Panc1 (cell line): ENCODE measurements around the gene AOC2. TPM values are rescaled to one million over a fixed set of nuclear protein-coding genes. Genes with fewer than 3 reads are reported as not detected.

Source experiments
- ATAC-seq: fragments of 200-7000 bp; cut with Tn5 transposase; 2 replicates; pipeline ENCODE4 v1.9.1; 2020; ENCODE audit warnings: mild to moderate bottlenecking, moderate library complexity
- BruUV-seq: library from RNA; stranded (reverse); fragments of 400-500 nt; replicated peaks from 2 replicates; lab custom pipeline; 2021; lab: Mats Ljungman, UMichigan
- CTCF ChIA-PET: fragments of 300-600 bp; sonication (Branson Sonifier 250); formaldehyde crosslinking; loops from one replicate; lab custom pipeline; 2022; ENCODE audit warnings: antibody characterized with exemption; lab: Charles Lee
- POLR2A ChIA-PET: fragments of 300-600 bp; sonication (Branson Sonifier 250); formaldehyde crosslinking; loops from one replicate; lab custom pipeline; 2022; ENCODE audit warnings: antibody characterized with exemption; lab: Charles Lee
- DNase-seq: peaks from one replicate; pipeline ENCODE4 v3.0.0-alpha.2; 2010; ENCODE audit warnings: low read depth, low spot score
- H3K27ac ChIP-seq: 2 replicates; pipeline ENCODE4 v1.5.1; 2011; ENCODE audit warnings: mild to moderate bottlenecking, low read length, inconsistent platforms
- H3K27me3 ChIP-seq: fragments of 200-500 bp; sonication (Bioruptor generic); 2 replicates; pipeline ENCODE4 v1.6.0; 2014; ENCODE audit warnings: low read length, inconsistent platforms; ENCODE audit not compliant: control insufficient read depth, insufficient read depth
- H3K36me3 ChIP-seq: fragments of 200-500 bp; sonication (Bioruptor generic); 2 replicates; pipeline ENCODE4 v1.5.1; 2014; ENCODE audit warnings: inconsistent platforms, mild to moderate bottlenecking, low read length, moderate library complexity; ENCODE audit not compliant: control insufficient read depth, insufficient read depth
- H3K4me1 ChIP-seq: 2 replicates; pipeline ENCODE4 v1.5.1; 2011; ENCODE audit warnings: inconsistent platforms, mild to moderate bottlenecking, low read length, moderate library complexity; ENCODE audit not compliant: control insufficient read depth, insufficient read depth
- H3K4me3 ChIP-seq, 2 experiments: 2 replicates each; pipeline ENCODE4 v1.5.1; 2011 to 2012; ENCODE audit warnings: low read depth in 2 of 2, low read length in 2 of 2, mild to moderate bottlenecking in 2 of 2, inconsistent platforms in 1 of 2, moderate library complexity in 1 of 2
- H3K9me3 ChIP-seq: fragments of 200-500 bp; sonication (Bioruptor generic); 2 replicates; pipeline ENCODE4 v1.5.1; 2014; ENCODE audit warnings: low read depth, mild to moderate bottlenecking, inconsistent platforms, low read length, moderate library complexity; ENCODE audit not compliant: control insufficient read depth, insufficient read depth
- POLR2AphosphoS5 ChIP-seq: IDR thresholded peaks from 2 replicates; pipeline ENCODE4 v1.6.1; 2012; ENCODE audit warnings: mild to moderate bottlenecking, low read depth, low read length, moderate library complexity
- SIN3A ChIP-seq: IDR thresholded peaks from 2 replicates; pipeline ENCODE4 v1.6.1; 2012; ENCODE audit warnings: low read depth, mild to moderate bottlenecking, low read length, moderate library complexity, borderline replicate concordance; ENCODE audit not compliant: insufficient read depth
- TCF7L2 ChIP-seq: IDR thresholded peaks from 2 replicates; pipeline ENCODE4 v1.6.1; 2011; ENCODE audit warnings: mild to moderate bottlenecking, low read depth, low read length, inconsistent platforms
- in situ Hi-C: cut with HindIII; loops from 2 replicates; pipeline ENCODE4 v1.10.0; 2016; ENCODE audit warnings: low sequenced_read_pairs, low pct_unique_long_range_greater_than_20kb
- intact Hi-C: fragments of 100-400 bp; cut with micrococcal nuclease; formaldehyde crosslinking; loops from one replicate; pipeline ENCODE4 v1.10.0; 2022; ENCODE audit not compliant: unreplicated experiment
- total RNA-seq: library from RNA; stranded (reverse); gene quantifications from one replicate; pipeline ENCODE4 v1.2.1, GENCODE V29; 2021; ENCODE audit not compliant: unreplicated experiment
- TF ChIP-seq, protein P1 (sequence below), 2 experiments: IDR thresholded peaks; 2 replicates each; pipeline ENCODE4 v1.6.1; 2011 to 2012; ENCODE audit warnings: low read depth in 2 of 2, control low read depth in 1 of 2, low read length in 1 of 2, mild to moderate bottlenecking in 1 of 2, moderate library complexity in 1 of 2; ENCODE audit not compliant: insufficient read depth in 1 of 2
- TF ChIP-seq, protein P2 (sequence below): fragments of 450-650 bp; IDR thresholded peaks from 2 replicates; pipeline ENCODE4 v1.5.1; 2017; ENCODE audit warnings: mild to moderate bottlenecking

AOC2 gene
- total RNA-seq, 1 experiment from 2014 or later = 0.85 TPM

DNA sequence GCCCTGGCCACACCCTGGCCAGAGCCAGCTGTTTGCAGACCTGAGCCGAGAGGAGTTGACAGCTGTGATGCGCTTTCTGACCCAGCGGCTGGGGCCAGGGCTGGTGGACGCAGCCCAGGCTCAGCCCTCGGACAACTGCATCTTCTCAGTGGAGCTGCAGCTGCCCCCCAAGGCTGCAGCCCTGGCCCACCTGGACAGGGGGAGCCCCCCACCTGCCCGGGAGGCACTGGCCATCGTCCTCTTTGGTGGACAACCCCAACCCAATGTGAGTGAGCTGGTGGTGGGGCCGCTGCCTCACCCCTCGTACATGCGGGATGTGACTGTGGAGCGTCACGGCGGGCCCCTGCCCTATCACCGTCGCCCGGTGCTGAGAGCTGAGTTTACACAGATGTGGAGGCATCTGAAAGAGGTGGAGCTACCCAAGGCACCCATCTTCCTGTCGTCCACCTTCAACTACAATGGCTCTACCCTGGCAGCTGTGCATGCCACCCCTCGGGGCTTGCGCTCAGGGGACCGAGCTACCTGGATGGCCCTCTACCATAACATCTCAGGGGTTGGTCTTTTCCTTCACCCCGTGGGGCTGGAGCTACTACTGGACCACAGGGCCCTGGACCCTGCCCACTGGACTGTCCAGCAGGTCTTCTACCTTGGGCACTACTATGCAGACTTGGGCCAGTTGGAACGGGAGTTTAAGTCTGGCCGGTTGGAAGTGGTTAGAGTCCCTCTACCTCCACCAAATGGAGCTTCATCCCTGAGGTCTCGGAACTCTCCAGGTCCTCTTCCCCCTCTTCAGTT is 578 bp downstream of the AOC2 start:
- H3K9me3 ChIP-seq = no peaks in the 10 kb centered on the region
- no peak overlapping the region for H3K27ac ChIP-seq
- H3K36me3 ChIP-seq = peaks cover 4% of the 10 kb centered on the region; the same call in 1 of the 2 replicates
- no peak overlapping the region for H3K4me3 ChIP-seq
- in situ Hi-C loops (no loop called here), intact Hi-C loops (loop anchor here (5.0 kb wide), 1 partner anchor 92 kb away; no protein-coding TSS in a partner anchor)
- TF ChIP-seq, protein P1, sequence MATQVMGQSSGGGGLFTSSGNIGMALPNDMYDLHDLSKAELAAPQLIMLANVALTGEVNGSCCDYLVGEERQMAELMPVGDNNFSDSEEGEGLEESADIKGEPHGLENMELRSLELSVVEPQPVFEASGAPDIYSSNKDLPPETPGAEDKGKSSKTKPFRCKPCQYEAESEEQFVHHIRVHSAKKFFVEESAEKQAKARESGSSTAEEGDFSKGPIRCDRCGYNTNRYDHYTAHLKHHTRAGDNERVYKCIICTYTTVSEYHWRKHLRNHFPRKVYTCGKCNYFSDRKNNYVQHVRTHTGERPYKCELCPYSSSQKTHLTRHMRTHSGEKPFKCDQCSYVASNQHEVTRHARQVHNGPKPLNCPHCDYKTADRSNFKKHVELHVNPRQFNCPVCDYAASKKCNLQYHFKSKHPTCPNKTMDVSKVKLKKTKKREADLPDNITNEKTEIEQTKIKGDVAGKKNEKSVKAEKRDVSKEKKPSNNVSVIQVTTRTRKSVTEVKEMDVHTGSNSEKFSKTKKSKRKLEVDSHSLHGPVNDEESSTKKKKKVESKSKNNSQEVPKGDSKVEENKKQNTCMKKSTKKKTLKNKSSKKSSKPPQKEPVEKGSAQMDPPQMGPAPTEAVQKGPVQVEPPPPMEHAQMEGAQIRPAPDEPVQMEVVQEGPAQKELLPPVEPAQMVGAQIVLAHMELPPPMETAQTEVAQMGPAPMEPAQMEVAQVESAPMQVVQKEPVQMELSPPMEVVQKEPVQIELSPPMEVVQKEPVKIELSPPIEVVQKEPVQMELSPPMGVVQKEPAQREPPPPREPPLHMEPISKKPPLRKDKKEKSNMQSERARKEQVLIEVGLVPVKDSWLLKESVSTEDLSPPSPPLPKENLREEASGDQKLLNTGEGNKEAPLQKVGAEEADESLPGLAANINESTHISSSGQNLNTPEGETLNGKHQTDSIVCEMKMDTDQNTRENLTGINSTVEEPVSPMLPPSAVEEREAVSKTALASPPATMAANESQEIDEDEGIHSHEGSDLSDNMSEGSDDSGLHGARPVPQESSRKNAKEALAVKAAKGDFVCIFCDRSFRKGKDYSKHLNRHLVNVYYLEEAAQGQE (IDR thresholded peaks at IDR 0.05; ENCODE audit: insufficient read depth in 1 of 2, low read depth in 2 of 2, low read length in 1 of 2) = no peak
- CTCF ChIA-PET = interaction anchor here (1.0 kb wide), 1 partner anchor 84 kb away, joined by 3 read pairs; no protein-coding TSS in a partner anchor
- no TSS peak for BruUV-seq
- no peaks in the 10 kb centered on the region for H3K4me1 ChIP-seq
- no peak for DNase-seq
- no peak for ATAC-seq
- POLR2A ChIA-PET = no interaction called here
- H3K27me3 ChIP-seq = no peaks in the 10 kb centered on the region

DNA sequence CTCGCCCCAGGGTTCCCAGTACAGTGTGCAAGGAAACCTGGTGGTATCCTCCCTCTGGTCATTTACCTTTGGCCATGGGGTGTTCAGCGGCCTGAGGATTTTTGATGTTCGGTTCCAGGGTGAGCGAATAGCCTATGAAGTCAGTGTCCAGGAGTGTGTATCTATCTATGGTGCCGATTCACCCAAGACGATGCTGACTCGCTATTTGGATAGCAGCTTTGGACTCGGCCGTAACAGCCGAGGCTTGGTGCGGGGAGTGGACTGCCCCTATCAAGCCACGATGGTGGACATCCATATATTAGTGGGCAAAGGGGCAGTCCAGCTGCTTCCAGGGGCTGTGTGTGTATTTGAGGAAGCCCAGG is 1.2 kb downstream of the AOC2 start:
- Histone ChIP-seq H3K4me1 (no peaks in the 10 kb centered on the region), H3K27me3 (no peaks in the 10 kb centered on the region), H3K9me3 (no peaks in the 10 kb centered on the region), H3K4me3 (no peak overlapping the region), H3K36me3 (peaks cover 4% of the 10 kb centered on the region; the same call in 1 of the 2 replicates), H3K27ac (no peak overlapping the region)
- BruUV-seq = no TSS peak
- POLR2A ChIA-PET = interaction anchor here (0.7 kb wide), 1 partner anchor 71 kb away, joined by 6 read pairs; no protein-coding TSS in a partner anchor
- TF ChIP-seq, protein P1 (IDR thresholded peaks at IDR 0.05; ENCODE audit: insufficient read depth in 1 of 2, low read depth in 2 of 2, low read length in 1 of 2) = no peak
- no peak for TF ChIP-seq SIN3A
- TF ChIP-seq POLR2AphosphoS5 = no peak
- TF ChIP-seq TCF7L2 = no peak
- TF ChIP-seq, protein P2, sequence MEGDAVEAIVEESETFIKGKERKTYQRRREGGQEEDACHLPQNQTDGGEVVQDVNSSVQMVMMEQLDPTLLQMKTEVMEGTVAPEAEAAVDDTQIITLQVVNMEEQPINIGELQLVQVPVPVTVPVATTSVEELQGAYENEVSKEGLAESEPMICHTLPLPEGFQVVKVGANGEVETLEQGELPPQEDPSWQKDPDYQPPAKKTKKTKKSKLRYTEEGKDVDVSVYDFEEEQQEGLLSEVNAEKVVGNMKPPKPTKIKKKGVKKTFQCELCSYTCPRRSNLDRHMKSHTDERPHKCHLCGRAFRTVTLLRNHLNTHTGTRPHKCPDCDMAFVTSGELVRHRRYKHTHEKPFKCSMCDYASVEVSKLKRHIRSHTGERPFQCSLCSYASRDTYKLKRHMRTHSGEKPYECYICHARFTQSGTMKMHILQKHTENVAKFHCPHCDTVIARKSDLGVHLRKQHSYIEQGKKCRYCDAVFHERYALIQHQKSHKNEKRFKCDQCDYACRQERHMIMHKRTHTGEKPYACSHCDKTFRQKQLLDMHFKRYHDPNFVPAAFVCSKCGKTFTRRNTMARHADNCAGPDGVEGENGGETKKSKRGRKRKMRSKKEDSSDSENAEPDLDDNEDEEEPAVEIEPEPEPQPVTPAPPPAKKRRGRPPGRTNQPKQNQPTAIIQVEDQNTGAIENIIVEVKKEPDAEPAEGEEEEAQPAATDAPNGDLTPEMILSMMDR = no peak
- ATAC-seq (no peak), DNase-seq (no peak)
- CTCF ChIA-PET = interaction anchor here (0.5 to 1.0 kb wide), 2 partner anchors 83 to 230 kb away, joined by 3 to 4 read pairs; no protein-coding TSS in a partner anchor
- intact Hi-C loops (loop anchor here (5.0 kb wide), 1 partner anchor 92 kb away; no protein-coding TSS in a partner anchor), in situ Hi-C loops (no loop called here)
